Measurements from ENCODE around the gene TMEM123. TPM values are rescaled to one million over a fixed set of nuclear protein-coding genes. Genes with fewer than 3 reads are reported as not detected.
A peak's percentile ranks its signal among the peaks of the same experiment; 100 is the strongest.

TMEM123 gene
- total RNA-seq, 6 experiments from 2014 or later = 128 to 197 (median 161) TPM

DNA sequence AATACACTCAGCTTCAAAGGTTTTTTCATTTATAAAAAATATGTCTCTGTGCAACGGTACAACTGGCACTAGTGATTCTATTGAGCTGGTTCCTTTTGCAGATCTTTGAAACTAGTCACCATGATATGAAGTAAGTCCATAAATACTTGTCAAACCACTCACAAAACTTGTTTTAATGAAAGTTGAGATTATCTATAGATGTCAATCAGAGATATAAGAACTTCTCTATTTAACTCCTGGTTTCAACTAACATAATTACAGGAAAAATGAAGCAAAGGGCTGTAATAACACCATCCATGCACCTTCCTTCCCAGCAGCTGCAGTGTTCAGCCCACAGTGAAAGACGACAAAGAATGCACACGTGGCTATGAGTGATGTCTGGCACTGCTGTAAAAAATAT, 44.7 kb downstream of the TMEM123 start:
- no peak for DNase-seq
- Mint-ChIP-seq H3K27ac (no peak overlapping the region), H3K9me3 (no peaks in the 10 kb centered on the region), H3K27me3 (ENCODE audit: insufficient read depth) (peaks cover 11% of the 10 kb centered on the region), H3K4me1 (ENCODE audit: low read depth) (peaks cover 25% of the 10 kb centered on the region), H3K36me3 (ENCODE audit: low read depth) (peaks cover 15% of the 10 kb centered on the region), H3K4me3 (no peak overlapping the region)
- TF ChIP-seq, protein P1, sequence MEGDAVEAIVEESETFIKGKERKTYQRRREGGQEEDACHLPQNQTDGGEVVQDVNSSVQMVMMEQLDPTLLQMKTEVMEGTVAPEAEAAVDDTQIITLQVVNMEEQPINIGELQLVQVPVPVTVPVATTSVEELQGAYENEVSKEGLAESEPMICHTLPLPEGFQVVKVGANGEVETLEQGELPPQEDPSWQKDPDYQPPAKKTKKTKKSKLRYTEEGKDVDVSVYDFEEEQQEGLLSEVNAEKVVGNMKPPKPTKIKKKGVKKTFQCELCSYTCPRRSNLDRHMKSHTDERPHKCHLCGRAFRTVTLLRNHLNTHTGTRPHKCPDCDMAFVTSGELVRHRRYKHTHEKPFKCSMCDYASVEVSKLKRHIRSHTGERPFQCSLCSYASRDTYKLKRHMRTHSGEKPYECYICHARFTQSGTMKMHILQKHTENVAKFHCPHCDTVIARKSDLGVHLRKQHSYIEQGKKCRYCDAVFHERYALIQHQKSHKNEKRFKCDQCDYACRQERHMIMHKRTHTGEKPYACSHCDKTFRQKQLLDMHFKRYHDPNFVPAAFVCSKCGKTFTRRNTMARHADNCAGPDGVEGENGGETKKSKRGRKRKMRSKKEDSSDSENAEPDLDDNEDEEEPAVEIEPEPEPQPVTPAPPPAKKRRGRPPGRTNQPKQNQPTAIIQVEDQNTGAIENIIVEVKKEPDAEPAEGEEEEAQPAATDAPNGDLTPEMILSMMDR (IDR thresholded peaks at IDR 0.05) = no peak

DNA sequence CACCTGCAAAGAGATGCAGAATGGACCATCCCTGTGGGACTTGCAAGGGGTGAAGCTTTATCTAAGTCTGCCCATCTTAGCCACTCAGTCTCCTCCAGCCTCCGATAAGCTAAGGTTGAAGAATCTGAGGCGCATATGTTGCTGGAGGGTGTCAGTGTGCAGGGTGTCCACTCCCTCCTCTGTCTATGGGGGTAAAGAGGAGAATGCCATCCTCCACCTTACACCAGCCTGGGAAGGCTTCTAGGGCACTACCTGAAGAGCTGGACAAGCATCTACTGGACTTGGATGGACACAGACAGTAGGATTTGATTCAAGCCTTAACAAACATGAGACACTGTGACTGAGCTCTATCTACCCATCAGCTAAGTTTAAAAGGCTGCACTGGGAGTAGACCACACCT, 46.5 kb downstream of the TMEM123 start:
- TF ChIP-seq, protein P1 (IDR thresholded peaks at IDR 0.05) = no peak
- H3K4me1 Mint-ChIP-seq (ENCODE audit: low read depth) = peaks cover 14% of the 10 kb centered on the region
- peaks cover 11% of the 10 kb centered on the region for H3K27me3 Mint-ChIP-seq (ENCODE audit: insufficient read depth)
- H3K9me3 Mint-ChIP-seq = no peaks in the 10 kb centered on the region
- DNase-seq = no peak
- H3K4me3 Mint-ChIP-seq = no peak overlapping the region
- H3K36me3 Mint-ChIP-seq (ENCODE audit: low read depth) = peaks cover 25% of the 10 kb centered on the region
- no peak overlapping the region for H3K27ac Mint-ChIP-seq

DNA sequence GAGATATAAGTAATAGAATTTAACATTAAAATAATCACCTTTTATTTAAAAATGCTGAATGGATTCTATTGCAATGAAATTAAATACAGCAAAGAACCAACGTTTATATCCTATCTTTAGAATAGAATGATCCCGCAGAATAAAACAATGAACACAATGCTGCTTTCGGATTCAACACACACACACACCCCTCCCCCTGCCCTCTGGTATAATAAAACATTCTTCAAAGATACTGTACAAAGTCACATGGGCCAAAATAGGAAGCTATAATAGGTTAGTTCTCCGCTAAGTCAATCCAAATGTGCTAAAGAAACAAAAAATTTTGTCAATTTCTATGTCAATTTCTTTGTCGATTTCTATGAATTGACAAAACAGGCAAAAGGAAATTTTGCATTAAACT, 47.1 kb downstream of the TMEM123 start:
- Mint-ChIP-seq H3K27me3 (ENCODE audit: insufficient read depth) (peaks cover 11% of the 10 kb centered on the region), H3K9me3 (no peaks in the 10 kb centered on the region), H3K4me1 (ENCODE audit: low read depth) (peaks cover 11% of the 10 kb centered on the region), H3K27ac (no peak overlapping the region), H3K4me3 (no peak overlapping the region), H3K36me3 (ENCODE audit: low read depth) (peaks cover 25% of the 10 kb centered on the region)
- TF ChIP-seq, protein P1 (IDR thresholded peaks at IDR 0.05) = no peak
- no peak for DNase-seq

DNA sequence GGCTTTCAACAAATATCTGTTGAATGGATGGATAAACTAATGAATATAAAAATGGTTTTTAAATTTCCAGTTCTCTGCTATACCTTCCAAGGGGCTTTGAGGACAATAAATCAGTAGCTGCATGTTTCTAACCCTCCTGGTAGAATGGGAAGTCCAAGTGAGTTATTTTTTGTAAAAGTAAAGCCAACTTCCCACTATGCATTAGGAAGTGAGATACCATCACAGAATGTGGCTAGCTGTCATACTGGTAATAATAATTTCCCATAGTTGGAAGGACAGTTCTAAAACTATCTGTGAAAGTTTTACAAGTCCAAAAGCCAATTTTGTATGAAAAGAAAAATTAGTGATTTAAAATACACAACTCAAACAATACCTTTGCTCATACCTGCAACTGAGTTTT, 50.0 kb downstream of the TMEM123 start:
- Mint-ChIP-seq H3K36me3 (ENCODE audit: low read depth) (peaks cover 25% of the 10 kb centered on the region), H3K27ac (no peak overlapping the region), H3K27me3 (ENCODE audit: insufficient read depth) (peaks cover 11% of the 10 kb centered on the region), H3K4me3 (no peak overlapping the region), H3K4me1 (ENCODE audit: low read depth) (peaks cover 4% of the 10 kb centered on the region), H3K9me3 (no peaks in the 10 kb centered on the region)
- TF ChIP-seq, protein P1 (IDR thresholded peaks at IDR 0.05) = no peak
- DNase-seq = no peak

DNA sequence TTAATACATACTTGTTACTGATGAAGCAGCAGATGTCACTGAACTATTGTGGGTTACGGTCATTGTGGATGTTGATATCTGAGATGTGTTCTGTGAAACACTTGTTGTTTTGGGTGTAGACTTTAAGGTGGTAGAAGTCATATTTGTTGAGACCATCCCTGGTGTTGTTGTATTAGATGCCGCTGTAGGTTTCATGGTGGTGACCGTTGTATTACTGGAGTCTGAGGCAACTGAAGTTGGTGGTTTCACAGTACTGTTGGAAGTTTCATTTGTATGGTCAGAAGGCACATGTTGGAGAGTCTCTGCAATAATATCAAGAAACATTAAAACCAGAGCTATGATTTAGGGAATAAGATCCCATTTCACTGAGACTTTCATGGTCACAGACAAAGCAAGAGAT, 50.7 kb downstream of the TMEM123 start:
- TF ChIP-seq, protein P1 (IDR thresholded peaks at IDR 0.05) = no peak
- H3K9me3 Mint-ChIP-seq = no peaks in the 10 kb centered on the region
- DNase-seq = no peak
- peaks cover 28% of the 10 kb centered on the region for H3K36me3 Mint-ChIP-seq (ENCODE audit: low read depth)
- H3K27ac Mint-ChIP-seq = peak overlapping the region; percentile 11; the same call in 1 of the 2 replicates
- peaks cover 10% of the 10 kb centered on the region for H3K27me3 Mint-ChIP-seq (ENCODE audit: insufficient read depth)
- peaks cover 7% of the 10 kb centered on the region for H3K4me1 Mint-ChIP-seq (ENCODE audit: low read depth)
- no peak overlapping the region for H3K4me3 Mint-ChIP-seq

DNA sequence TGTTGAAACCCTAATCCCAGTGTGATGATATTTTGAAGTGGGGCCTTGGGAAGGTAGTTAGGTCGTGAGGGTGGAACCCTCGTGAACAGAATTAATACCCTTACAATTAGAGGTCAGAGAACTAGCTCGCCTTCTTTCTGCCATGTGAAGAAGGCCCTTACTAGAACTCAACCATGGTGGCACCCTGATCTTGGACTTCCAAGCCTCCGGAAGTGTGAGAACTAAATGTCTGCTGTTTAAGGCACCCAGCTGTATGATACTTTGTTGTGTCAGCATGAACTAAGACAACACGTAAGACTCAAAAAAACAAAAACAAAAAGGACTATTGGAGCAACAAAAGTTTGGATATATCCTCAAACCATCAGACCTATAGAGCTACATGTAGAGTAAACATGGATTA, 52.0 kb downstream of the TMEM123 start:
- H3K9me3 Mint-ChIP-seq = no peaks in the 10 kb centered on the region
- peaks cover 18% of the 10 kb centered on the region for H3K4me1 Mint-ChIP-seq (ENCODE audit: low read depth)
- no peak for DNase-seq
- H3K27ac Mint-ChIP-seq = no peak overlapping the region
- TF ChIP-seq, protein P1 (IDR thresholded peaks at IDR 0.05) = no peak
- no peak overlapping the region for H3K4me3 Mint-ChIP-seq
- peaks cover 26% of the 10 kb centered on the region for H3K36me3 Mint-ChIP-seq (ENCODE audit: low read depth)
- H3K27me3 Mint-ChIP-seq (ENCODE audit: insufficient read depth) = 0 out of 2 replicates have a peak, but pooled peaks cover 2% of the 10 kb centered on the region
